H1 (cell line): Measurements from ENCODE around the gene SEL1L3. TPM values are rescaled to one million over a fixed set of nuclear protein-coding genes. Genes with fewer than 3 reads are reported as not detected.

Experiments used
- CTCF ChIA-PET: fragments of 300-600 bp; sonication (Branson Sonifier 250); formaldehyde crosslinking; loops from one replicate; lab custom pipeline; 2021; ENCODE audit not compliant: partially characterized antibody; lab: Charles Lee
- POLR2A ChIA-PET: fragments of 300-600 bp; sonication (Branson Sonifier 250); formaldehyde crosslinking; loops from one replicate; lab custom pipeline; 2021; ENCODE audit warnings: inconsistent platforms; ENCODE audit not compliant: partially characterized antibody; lab: Charles Lee
- DNase-seq, 2 experiments: peaks; one replicate each; pipeline versions ENCODE4 v3.0.0 to v3.0.0-alpha.2; 2010 to 2022; ENCODE audit warnings: low spot score in 2 of 2, low read depth in 1 of 2, mixed read lengths in 1 of 2
- FAIRE-seq: peaks from 2 replicates; lab custom pipeline; 2011; peaks lifted over from hg19 to GRCh38; lab: Jason Lieb, UNC
- H2AFZ ChIP-seq: 2 replicates; pipeline ENCODE4 v1.8.1; 2012; ENCODE audit warnings: low read length, inconsistent platforms
- H2AK5ac ChIP-seq: 2 replicates; pipeline ENCODE4 v1.6.1; 2013; ENCODE audit warnings: low read depth, low read length
- H2BK120ac ChIP-seq: replicated peaks from 2 replicates; pipeline ENCODE3; 2013; ENCODE audit warnings: low read depth, low read length, inconsistent platforms
- H2BK12ac ChIP-seq: 2 replicates; pipeline ENCODE4 v1.6.1; 2013; ENCODE audit warnings: low read depth, low read length
- H2BK15ac ChIP-seq: 2 replicates; pipeline ENCODE4 v1.6.1; 2013; ENCODE audit warnings: low read length
- H2BK20ac ChIP-seq: 2 replicates; pipeline ENCODE4 v1.6.1; 2013; ENCODE audit warnings: low read length
- H2BK5ac ChIP-seq: 2 replicates; pipeline ENCODE4 v1.6.1; 2013; ENCODE audit warnings: low read depth, low read length
- H3K14ac ChIP-seq: 2 replicates; pipeline ENCODE4 v1.6.1; 2013; ENCODE audit warnings: inconsistent platforms; ENCODE audit not compliant: insufficient read length
- H3K18ac ChIP-seq: 2 replicates; pipeline ENCODE4 v1.6.1; 2013; ENCODE audit warnings: low read length; ENCODE audit errors: extremely low read depth
- H3K23ac ChIP-seq: 2 replicates; pipeline ENCODE4 v1.6.1; 2013; ENCODE audit warnings: inconsistent platforms; ENCODE audit not compliant: insufficient read length
- H3K23me2 ChIP-seq: 2 replicates; pipeline ENCODE4 v1.6.1; 2013; ENCODE audit warnings: low read depth, low read length
- H3K27ac ChIP-seq: 2 replicates; pipeline ENCODE4 v1.6.1; 2011; ENCODE audit warnings: low read depth, low read length, inconsistent platforms
- H3K27me3 ChIP-seq, 4 experiments: replicated peaks in 1 of 4; 1 replicate in 1 of 4; 2 replicates in 3 of 4; pipeline versions ENCODE4 v1.6.1 to v1.8.1; 2011 to 2013; ENCODE audit warnings: low read length in 3 of 4, mild to moderate bottlenecking in 3 of 4, inconsistent platforms in 2 of 4, mixed read lengths in 2 of 4, moderate library complexity in 1 of 4; ENCODE audit not compliant: control insufficient read depth in 3 of 4, insufficient read depth in 3 of 4; ENCODE audit errors: extremely low read depth in 1 of 4
- H3K36me3 ChIP-seq, 4 experiments: 2 replicates each; pipeline versions ENCODE4 v1.6.1 to v1.8.1; 2011 to 2013; ENCODE audit warnings: mild to moderate bottlenecking in 4 of 4, low read length in 3 of 4, moderate library complexity in 2 of 4, control low read depth in 1 of 4, inconsistent platforms in 1 of 4; ENCODE audit not compliant: insufficient read depth in 4 of 4, control insufficient read depth in 2 of 4
- H3K4ac ChIP-seq: replicated peaks from 2 replicates; pipeline ENCODE3; 2013; ENCODE audit warnings: low read length, low read depth, mixed read lengths, inconsistent platforms; ENCODE audit not compliant: insufficient read length
- H3K4me1 ChIP-seq, 4 experiments: replicated peaks in 1 of 4; 1 replicate in 1 of 4; 2 replicates in 3 of 4; pipeline versions ENCODE4 v1.6.1 to v1.8.1; 2011 to 2013; ENCODE audit warnings: low read length in 3 of 4, inconsistent platforms in 2 of 4, mixed read lengths in 1 of 4; ENCODE audit not compliant: insufficient read depth in 4 of 4, control insufficient read depth in 3 of 4
- H3K4me2 ChIP-seq, 2 experiments: 2 replicates each; pipeline versions ENCODE4 v1.6.1 to v1.8.1; 2011 to 2013; ENCODE audit warnings: low read depth in 2 of 2, low read length in 2 of 2, control low read depth in 1 of 2, inconsistent platforms in 1 of 2, mild to moderate bottlenecking in 1 of 2; ENCODE audit not compliant: insufficient read depth in 1 of 2
- H3K4me3 ChIP-seq, 4 experiments: fragments of 200-600, 300-600 bp in 1 of 4; sonication (generic), shearing (Covaris generic), sonication (Bioruptor Twin) in 1 of 4; 2 replicates each; pipeline versions ENCODE4 v1.5.1 to v1.8.1; 2011 to 2016; ENCODE audit warnings: low read length in 4 of 4, low read depth in 3 of 4, control low read depth in 2 of 4, inconsistent platforms in 2 of 4, mild to moderate bottlenecking in 2 of 4, mixed read lengths in 1 of 4, moderate library complexity in 1 of 4; ENCODE audit not compliant: insufficient read depth in 2 of 4; ENCODE audit errors: extremely low read depth in 1 of 4
- H3K56ac ChIP-seq: replicated peaks from 2 replicates; pipeline ENCODE3; 2013; ENCODE audit warnings: low read depth, mild to moderate bottlenecking, mixed read lengths, low read length, inconsistent platforms; ENCODE audit not compliant: insufficient read length
- H3K79me1 ChIP-seq: 2 replicates; pipeline ENCODE4 v1.6.1; 2013; ENCODE audit warnings: low read depth, low read length, control low read depth
- H3K79me2 ChIP-seq, 2 experiments: 2 replicates each; pipeline versions ENCODE4 v1.6.1 to v1.8.1; 2012 to 2013; ENCODE audit warnings: low read length in 2 of 2, mild to moderate bottlenecking in 2 of 2, inconsistent platforms in 1 of 2; ENCODE audit not compliant: insufficient read depth in 2 of 2, control insufficient read depth in 1 of 2
- H3K9ac ChIP-seq, 4 experiments: replicated peaks in 1 of 4; 1 replicate in 1 of 4; 2 replicates in 3 of 4; pipeline versions ENCODE4 v1.6.1 to v1.8.1; 2011 to 2013; ENCODE audit warnings: low read depth in 3 of 4, low read length in 3 of 4, control low read depth in 2 of 4, mild to moderate bottlenecking in 2 of 4, moderate library complexity in 2 of 4, inconsistent platforms in 1 of 4; ENCODE audit errors: extremely low read depth in 1 of 4
- H3K9me3 ChIP-seq, 2 experiments: 2 replicates each; pipeline versions ENCODE4 v1.6.1 to v1.8.1; 2012 to 2013; ENCODE audit warnings: mild to moderate bottlenecking in 2 of 2, moderate library complexity in 2 of 2, control low read depth in 1 of 2, inconsistent platforms in 1 of 2, low read depth in 1 of 2, low read length in 1 of 2, mixed read lengths in 1 of 2; ENCODE audit not compliant: insufficient read depth in 2 of 2
- H4K20me1 ChIP-seq, 2 experiments: replicated peaks in 1 of 2; 2 replicates each; pipeline versions ENCODE3 to v1.8.1; 2011 to 2013; ENCODE audit warnings: inconsistent platforms in 2 of 2, low read length in 2 of 2, mild to moderate bottlenecking in 1 of 2; ENCODE audit not compliant: insufficient read depth in 2 of 2, control insufficient read depth in 1 of 2
- H4K5ac ChIP-seq: 2 replicates; pipeline ENCODE4 v1.6.1; 2013; ENCODE audit warnings: low read length, low read depth, mixed read lengths, inconsistent platforms; ENCODE audit not compliant: insufficient read length
- H4K8ac ChIP-seq: 2 replicates; pipeline ENCODE4 v1.8.0; 2013; ENCODE audit warnings: mild to moderate bottlenecking, moderate library complexity, low read length, inconsistent platforms; ENCODE audit not compliant: insufficient read depth; ENCODE audit errors: extremely low read depth
- H4K91ac ChIP-seq: replicated peaks from 2 replicates; pipeline ENCODE3; 2013; ENCODE audit warnings: low read length, mixed read lengths, inconsistent platforms; ENCODE audit not compliant: insufficient read length
- SRF ChIP-seq: IDR thresholded peaks from 2 replicates; pipeline ENCODE4 v1.6.1; 2011; ENCODE audit warnings: mild to moderate bottlenecking, low read depth, low read length, moderate library complexity
- WGBS, 2 experiments: shearing (Covaris generic) in 1 of 2; methylation state at CpG; one replicate each; pipeline versions ENCODE4 v1.1.6 to v1.1.7; 2013 to 2015; ENCODE audit warnings: low lambda C conversion rate in 2 of 2, mixed read lengths in 2 of 2, inconsistent platforms in 1 of 2, low coverage in 1 of 2, missing lambda C conversion rate in 1 of 2; ENCODE audit not compliant: insufficient replicate concordance in 2 of 2, insufficient coverage in 1 of 2, insufficient read length in 1 of 2; ENCODE audit errors: extremely low coverage in 1 of 2, missing lambda C conversion rate in 1 of 2; 5-methylcytosine and 5-hydroxymethylcytosine counted together
- polyA plus RNA-seq, 7 experiments: library from polyadenylated mRNA; depleted of rRNA in 3 of 7; stranded (reverse) in 5 of 7; unstranded in 2 of 7; fragments of >200 nt in 5 of 7; fragments of 200-250 nt in 2 of 7; gene quantifications; 1 replicate in 5 of 7; 2 replicates in 1 of 7; 4 replicates in 1 of 7; pipeline versions ENCODE4 v1.2.1 to v1.2.3, GENCODE V29; 2011 to 2013; ENCODE audit warnings: missing spikeins in 2 of 7, mixed read lengths in 2 of 7
- total RNA-seq: library from RNA; stranded (reverse); fragmentation: NEBNext Ultra II Directional; extraction: Animal tissue kit (Norgen Biotek cat#: 25700); gene quantifications from 2 replicates; pipeline ENCODE4 v1.2.1, GENCODE V29; 2021

Gene SEL1L3
- total and polyA plus RNA-seq, 2 of the 8 experiments (the other 6 are each of a cell fraction or from before 2014, with no cell fraction given): 18.2 to 54.0 TPM

- Histone ChIP-seq H2BK120ac (no peak overlapping the region), H3K79me2 (no peaks in the 10 kb centered on the region), H2BK5ac (no peak overlapping the region), H3K18ac (no peak overlapping the region), H3K9me3 (no peaks in the 10 kb centered on the region), H3K23me2 (no peaks in the 10 kb centered on the region), H2BK12ac (no peak overlapping the region), H3K14ac (no peak overlapping the region), H3K79me1 (no peaks in the 10 kb centered on the region), H2BK20ac (no peak overlapping the region), H4K91ac (no peak overlapping the region), H3K9ac (no peak overlapping the region), H2AFZ (no peak overlapping the region), H3K27me3 (no peaks in the 10 kb centered on the region), H3K4me1 (no peaks in the 10 kb centered on the region; a peak in 1 of 7 replicates)
- FAIRE-seq (no peak), DNase-seq (no peak)
- 88% methylated on average over 4 of the region's 4 CpGs; no CpG with 5 or more reads in 1 of the 2 experiments for WGBS, 2 experiments
- POLR2A ChIA-PET: no interaction called here
- CTCF ChIA-PET: interaction anchor here (0.6 to 1.0 kb wide), 2 partner anchors 20 to 1393 kb away, joined by 3 to 4 read pairs; no protein-coding TSS in a partner anchor
- TF ChIP-seq SRF: no peak
- TF ChIP-seq, all 59 proteins: peak for 0
- Histone ChIP-seq H3K4ac (no peak overlapping the region), H4K5ac (no peak overlapping the region), H2BK15ac (no peak overlapping the region), H3K4me2 (no peak overlapping the region), H3K56ac (no peak overlapping the region), H3K36me3 (no peaks in the 10 kb centered on the region), H2AK5ac (no peak overlapping the region), H3K23ac (no peak overlapping the region), H4K20me1 (no peaks in the 10 kb centered on the region), H3K27ac (no peak overlapping the region), H3K4me3 (no peak overlapping the region), H4K8ac (no peak overlapping the region)
These were observed 149.0 kb downstream of the SEL1L3 start for GRCh38 chr4:25713812-25714211.
